ENCODE data around the gene STRBP.
A peak's percentile ranks its signal among the peaks of the same experiment; 100 is the strongest.

Gene STRBP

GRCh38 chr9:123097430-123098095 lies 170.8 kb downstream of the STRBP start:
- Histone ChIP-seq H3K27me3 (ENCODE audit: insufficient read depth, low read length, poor library complexity) (no peaks in the 10 kb centered on the region), H3K18ac (ENCODE audit: low read length) (no peak overlapping the region), H4K8ac (ENCODE audit: low read depth, low read length) (no peak overlapping the region), H3K79me2 (ENCODE audit: control insufficient read depth, insufficient read depth, low read length) (no peaks in the 10 kb centered on the region), H2BK120ac (ENCODE audit: low read depth, low read length) (no peak overlapping the region), H3K27ac (ENCODE audit: low read depth, low read length) (no peak overlapping the region), H3K23ac (ENCODE audit: low read length) (no peak overlapping the region), H3K4me2 (ENCODE audit: low read length) (no peak overlapping the region), H3K36me3 (ENCODE audit: control insufficient read depth, insufficient read depth, low read length) (peaks cover 2% of the 10 kb centered on the region), H4K5ac (ENCODE audit: low read length) (no peak overlapping the region), H2AK5ac (ENCODE audit: low read length) (no peak overlapping the region), H3K4me1 (ENCODE audit: control insufficient read depth, low read depth, low read length) (peaks cover 2% of the 10 kb centered on the region), H3K9ac (ENCODE audit: low read length) (no peak overlapping the region), H3K4me3 (ENCODE audit: low read length) (no peak overlapping the region), H2BK15ac (replicated peaks; ENCODE audit: low read depth) (no peak overlapping the region), H3K4ac (ENCODE audit: low read depth, low read length) (no peak overlapping the region), H3K56ac (ENCODE audit: low read length) (no peak overlapping the region), H3K79me1 (ENCODE audit: low read length) (no peaks in the 10 kb centered on the region), H2BK5ac (ENCODE audit: low read length) (no peak overlapping the region)
- WGBS (ENCODE audit: extremely low coverage, insufficient coverage, low lambda C conversion rate): no CpG with 5 or more reads among the region's 3 CpGs
- DNase-seq: peak; percentile 12

- H3K18ac ChIP-seq (ENCODE audit: low read length): no peak overlapping the region
- peaks cover 2% of the 10 kb centered on the region for H3K36me3 ChIP-seq (ENCODE audit: control insufficient read depth, insufficient read depth, low read length)
Observed at GRCh38 chr9:123096987-123097386, 171.4 kb downstream of the STRBP start.

GRCh38 chr9:123093141-123093540 lies 175.2 kb downstream of the STRBP start:
- peaks cover 2% of the 10 kb centered on the region for H3K4me1 ChIP-seq (ENCODE audit: control insufficient read depth, low read depth, low read length)
- H4K8ac ChIP-seq (ENCODE audit: low read depth, low read length): no peak overlapping the region
- no CpG with 5 or more reads among the region's 3 CpGs for WGBS (ENCODE audit: extremely low coverage, insufficient coverage, low lambda C conversion rate)
- no peak overlapping the region for H2AK5ac ChIP-seq (ENCODE audit: low read length)
- H3K23ac ChIP-seq (ENCODE audit: low read length): no peak overlapping the region
- H3K79me1 ChIP-seq (ENCODE audit: low read length): no peaks in the 10 kb centered on the region
- no peak overlapping the region for H2BK15ac ChIP-seq (replicated peaks; ENCODE audit: low read depth)
- H3K18ac ChIP-seq (ENCODE audit: low read length): no peak overlapping the region
- no peak overlapping the region for H2BK5ac ChIP-seq (ENCODE audit: low read length)
- H2BK120ac ChIP-seq (ENCODE audit: low read depth, low read length): no peak overlapping the region
- no peak for DNase-seq
- no peak overlapping the region for H3K4ac ChIP-seq (ENCODE audit: low read depth, low read length)
- no peaks in the 10 kb centered on the region for H3K79me2 ChIP-seq (ENCODE audit: control insufficient read depth, insufficient read depth, low read length)
- H3K4me2 ChIP-seq (ENCODE audit: low read length): no peak overlapping the region
- no peak overlapping the region for H3K27ac ChIP-seq (ENCODE audit: low read depth, low read length)
- no peak overlapping the region for H4K5ac ChIP-seq (ENCODE audit: low read length)
- no peak overlapping the region for H3K4me3 ChIP-seq (ENCODE audit: low read length)
- peaks cover 2% of the 10 kb centered on the region for H3K27me3 ChIP-seq (ENCODE audit: insufficient read depth, low read length, poor library complexity)
- no peak overlapping the region for H3K56ac ChIP-seq (ENCODE audit: low read length)
- no peak overlapping the region for H3K9ac ChIP-seq (ENCODE audit: low read length)
- no peaks in the 10 kb centered on the region for H3K36me3 ChIP-seq (ENCODE audit: control insufficient read depth, insufficient read depth, low read length)

More at GRCh38 chr9:123096987-123097386, 171.4 kb downstream of the STRBP start:
- H2BK5ac ChIP-seq (ENCODE audit: low read length): no peak overlapping the region
- no peak overlapping the region for H2BK120ac ChIP-seq (ENCODE audit: low read depth, low read length)
- H3K27me3 ChIP-seq (ENCODE audit: insufficient read depth, low read length, poor library complexity): no peaks in the 10 kb centered on the region
- DNase-seq: no peak
- H3K4me2 ChIP-seq (ENCODE audit: low read length): no peak overlapping the region
- no peak overlapping the region for H3K4ac ChIP-seq (ENCODE audit: low read depth, low read length)
- no peak overlapping the region for H2BK15ac ChIP-seq (replicated peaks; ENCODE audit: low read depth)
- peaks cover 2% of the 10 kb centered on the region for H3K4me1 ChIP-seq (ENCODE audit: control insufficient read depth, low read depth, low read length)
- H3K56ac ChIP-seq (ENCODE audit: low read length): no peak overlapping the region
- WGBS (ENCODE audit: extremely low coverage, insufficient coverage, low lambda C conversion rate): no CpG with 5 or more reads among the region's 3 CpGs
- no peak overlapping the region for H4K5ac ChIP-seq (ENCODE audit: low read length)
- no peak overlapping the region for H4K8ac ChIP-seq (ENCODE audit: low read depth, low read length)
- no peaks in the 10 kb centered on the region for H3K79me2 ChIP-seq (ENCODE audit: control insufficient read depth, insufficient read depth, low read length)
- no peak overlapping the region for H3K4me3 ChIP-seq (ENCODE audit: low read length)
- H2AK5ac ChIP-seq (ENCODE audit: low read length): no peak overlapping the region
- no peak overlapping the region for H3K23ac ChIP-seq (ENCODE audit: low read length)
- H3K79me1 ChIP-seq (ENCODE audit: low read length): no peaks in the 10 kb centered on the region
- no peak overlapping the region for H3K27ac ChIP-seq (ENCODE audit: low read depth, low read length)
- no peak overlapping the region for H3K9ac ChIP-seq (ENCODE audit: low read length)

GRCh38 chr9:123091459-123091858 lies 176.9 kb downstream of the STRBP start:
- no peak overlapping the region for H2BK5ac ChIP-seq (ENCODE audit: low read length)
- peaks cover 2% of the 10 kb centered on the region for H3K27me3 ChIP-seq (ENCODE audit: insufficient read depth, low read length, poor library complexity)
- H3K27ac ChIP-seq (ENCODE audit: low read depth, low read length): no peak overlapping the region
- no peaks in the 10 kb centered on the region for H3K79me1 ChIP-seq (ENCODE audit: low read length)
- H3K4me1 ChIP-seq (ENCODE audit: control insufficient read depth, low read depth, low read length): no peaks in the 10 kb centered on the region
- H3K4ac ChIP-seq (ENCODE audit: low read depth, low read length): no peak overlapping the region
- no peak overlapping the region for H4K5ac ChIP-seq (ENCODE audit: low read length)
- H2AK5ac ChIP-seq (ENCODE audit: low read length): no peak overlapping the region
- no peak overlapping the region for H3K9ac ChIP-seq (ENCODE audit: low read length)
- H2BK120ac ChIP-seq (ENCODE audit: low read depth, low read length): no peak overlapping the region
- H3K23ac ChIP-seq (ENCODE audit: low read length): no peak overlapping the region
- H2BK15ac ChIP-seq (replicated peaks; ENCODE audit: low read depth): no peak overlapping the region
- no peak for DNase-seq
- no peaks in the 10 kb centered on the region for H3K36me3 ChIP-seq (ENCODE audit: control insufficient read depth, insufficient read depth, low read length)
- no peaks in the 10 kb centered on the region for H3K79me2 ChIP-seq (ENCODE audit: control insufficient read depth, insufficient read depth, low read length)
- no CpG with 5 or more reads among the region's 2 CpGs for WGBS (ENCODE audit: extremely low coverage, insufficient coverage, low lambda C conversion rate)
- no peak overlapping the region for H3K18ac ChIP-seq (ENCODE audit: low read length)
- H3K56ac ChIP-seq (ENCODE audit: low read length): no peak overlapping the region
- no peak overlapping the region for H3K4me2 ChIP-seq (ENCODE audit: low read length)
- H3K4me3 ChIP-seq (ENCODE audit: low read length): no peak overlapping the region
- H4K8ac ChIP-seq (ENCODE audit: low read depth, low read length): no peak overlapping the region

- Histone ChIP-seq H4K5ac (ENCODE audit: low read length) (no peak overlapping the region), H3K4me2 (ENCODE audit: low read length) (no peak overlapping the region), H3K27ac (ENCODE audit: low read depth, low read length) (no peak overlapping the region), H3K56ac (ENCODE audit: low read length) (no peak overlapping the region), H3K79me2 (ENCODE audit: control insufficient read depth, insufficient read depth, low read length) (no peaks in the 10 kb centered on the region), H3K4me3 (ENCODE audit: low read length) (no peak overlapping the region), H2BK5ac (ENCODE audit: low read length) (no peak overlapping the region), H3K9ac (ENCODE audit: low read length) (no peak overlapping the region), H2AK5ac (ENCODE audit: low read length) (no peak overlapping the region), H3K4ac (ENCODE audit: low read depth, low read length) (no peak overlapping the region), H4K8ac (ENCODE audit: low read depth, low read length) (no peak overlapping the region), H3K27me3 (ENCODE audit: insufficient read depth, low read length, poor library complexity) (peaks cover 2% of the 10 kb centered on the region), H3K4me1 (ENCODE audit: control insufficient read depth, low read depth, low read length) (no peaks in the 10 kb centered on the region), H2BK120ac (ENCODE audit: low read depth, low read length) (no peak overlapping the region), H2BK15ac (replicated peaks; ENCODE audit: low read depth) (no peak overlapping the region), H3K79me1 (ENCODE audit: low read length) (no peaks in the 10 kb centered on the region), H3K36me3 (ENCODE audit: control insufficient read depth, insufficient read depth, low read length) (no peaks in the 10 kb centered on the region), H3K23ac (ENCODE audit: low read length) (no peak overlapping the region), H3K18ac (ENCODE audit: low read length) (no peak overlapping the region)
- no CpG with 5 or more reads among the region's 2 CpGs for WGBS (ENCODE audit: extremely low coverage, insufficient coverage, low lambda C conversion rate)
- no peak for DNase-seq
Observed at GRCh38 chr9:123090956-123091355, 177.4 kb downstream of the STRBP start.

Measured in mesendoderm (in vitro differentiated cells).